GM11168 (cell line): ENCODE results near the gene PXT1.

Experiments
- in situ Hi-C: fragments of 300-500 bp; cut with MboI; formaldehyde crosslinking; loops from one replicate; pipeline ENCODE4 v1.12.0; 2022; ENCODE audit warnings: low sequenced_read_pairs; ENCODE audit not compliant: unreplicated experiment

PXT1 gene

DNA sequence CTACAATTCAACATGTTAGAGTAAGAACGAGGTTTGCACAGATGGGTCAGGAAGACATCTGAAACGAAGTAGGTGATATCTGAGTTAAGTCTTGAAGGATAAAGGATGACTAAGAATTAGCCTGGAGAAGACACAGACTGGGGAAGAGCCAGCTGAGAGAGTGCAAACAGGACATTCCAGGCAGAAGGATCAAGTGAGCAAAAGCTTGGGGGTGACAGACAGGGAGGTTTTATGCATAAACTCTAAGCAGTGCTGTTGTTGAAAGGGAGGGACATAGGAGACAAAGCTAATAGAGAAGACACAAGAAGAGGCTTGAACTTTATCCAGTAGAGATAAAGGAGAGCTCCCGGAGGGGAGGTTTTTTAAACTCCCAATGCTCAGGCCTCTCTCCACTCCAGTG lies 40.2 kb downstream of the PXT1 start:
- in situ Hi-C loops, result no loop called here

DNA sequence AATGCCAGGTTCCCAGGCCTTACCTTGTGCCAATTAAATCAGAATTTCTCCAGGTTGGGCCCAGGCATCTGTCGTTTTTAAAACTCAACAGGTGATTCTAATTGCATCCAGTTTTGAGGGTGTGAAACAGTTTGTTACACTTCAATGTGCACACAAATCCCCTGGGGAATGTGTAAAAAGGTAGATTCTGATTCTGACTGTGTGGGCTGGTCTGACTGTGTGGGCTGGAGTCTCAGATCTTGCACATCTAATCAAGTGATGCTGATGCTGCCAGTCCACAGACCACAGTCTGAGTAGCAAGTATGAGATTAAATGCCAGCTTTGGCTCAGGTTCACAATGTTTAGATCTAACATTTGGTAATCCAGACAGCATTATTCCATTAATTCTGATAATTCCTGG lies 42.7 kb downstream of the PXT1 start:
- in situ Hi-C loops, result no loop called here

DNA sequence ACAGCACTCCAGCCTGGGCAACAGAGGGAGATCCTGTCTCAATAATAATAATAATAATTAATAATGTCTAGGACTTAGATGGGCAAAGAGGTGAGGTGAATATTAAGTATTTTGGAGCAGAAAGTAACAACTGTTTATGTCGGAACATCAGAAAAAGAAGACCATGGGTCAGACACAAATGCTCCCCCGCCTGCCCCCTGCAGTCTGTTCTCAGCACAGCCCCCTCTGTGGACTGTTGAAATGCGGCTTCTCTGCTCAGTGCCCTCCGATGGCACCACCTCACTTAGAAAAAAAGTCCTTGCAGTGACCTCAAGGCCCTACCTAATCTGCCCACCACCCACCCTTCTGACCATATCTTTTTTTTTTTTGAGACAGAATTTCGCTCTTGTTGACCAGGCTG lies 50.0 kb downstream of the PXT1 start:
- in situ Hi-C loops, result no loop called here

DNA sequence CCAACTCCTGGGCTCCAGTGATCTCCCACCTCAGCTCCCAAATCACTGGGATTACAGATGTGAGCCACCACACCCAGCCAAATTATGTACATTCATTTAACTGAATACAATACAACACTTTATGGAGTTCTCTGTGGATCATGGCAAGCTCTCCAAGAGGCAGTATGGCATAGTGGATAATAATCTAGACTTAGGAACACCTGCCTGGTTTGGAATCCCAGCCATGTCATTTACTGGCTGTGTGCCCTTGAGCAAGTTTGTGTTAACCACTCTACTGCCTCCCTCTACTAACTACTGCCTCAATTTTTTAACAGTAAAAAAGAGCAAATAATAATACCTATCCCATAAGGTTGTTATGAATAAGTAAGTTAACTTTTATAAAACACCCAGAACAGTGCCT lies 53.3 kb downstream of the PXT1 start:
- in situ Hi-C loops, result no loop called here

DNA sequence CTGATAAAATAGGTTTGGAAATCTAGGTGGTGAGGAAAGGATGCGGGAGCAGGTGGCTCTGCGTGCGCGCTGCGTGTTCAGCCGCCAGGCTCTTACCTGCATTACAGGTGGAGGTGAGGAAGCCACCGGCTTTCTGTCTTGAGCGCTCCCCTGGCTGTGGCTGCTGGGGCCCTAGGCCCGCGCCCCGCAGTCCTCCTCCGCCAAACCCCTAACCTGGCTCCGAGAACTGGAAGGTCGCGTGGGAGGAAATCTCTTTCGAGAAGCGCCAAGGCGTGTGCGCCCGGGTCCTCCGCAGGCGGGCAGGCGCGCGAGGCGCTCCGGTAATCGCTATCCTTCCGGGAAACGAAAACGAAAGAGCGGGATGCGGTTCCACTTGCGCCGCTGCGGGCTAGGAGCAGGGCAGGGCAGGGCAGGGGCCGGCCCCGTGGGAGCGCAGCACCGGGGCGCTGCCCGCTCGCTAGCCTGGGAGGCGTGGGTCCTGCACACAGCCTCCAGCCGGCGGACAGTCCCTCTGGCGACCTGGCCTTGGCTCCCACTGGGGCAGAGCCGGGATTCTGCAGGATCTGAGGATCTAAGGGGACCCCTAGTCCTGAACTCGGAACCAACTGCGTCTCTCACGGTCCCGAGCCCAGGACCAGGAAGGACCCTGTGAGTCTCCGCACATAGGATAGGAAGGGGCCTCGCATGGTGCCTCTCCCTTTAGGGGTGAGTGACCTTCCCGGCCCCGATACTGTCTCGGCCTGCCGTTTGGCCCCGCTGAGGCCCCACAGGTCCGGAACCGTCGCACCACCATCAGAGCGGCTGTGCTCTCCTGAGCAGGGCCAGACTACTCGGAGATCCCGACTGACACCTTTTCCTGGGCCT lies 55.0 kb downstream of the PXT1 start, which contains the start of gene ETV7:
TSS of gene ETV7 (minus strand) at position 230 of the 864 bp plus-strand sequence. CDS start at position 102, 128 bp downstream.
- in situ Hi-C loops, result no loop called here

DNA sequence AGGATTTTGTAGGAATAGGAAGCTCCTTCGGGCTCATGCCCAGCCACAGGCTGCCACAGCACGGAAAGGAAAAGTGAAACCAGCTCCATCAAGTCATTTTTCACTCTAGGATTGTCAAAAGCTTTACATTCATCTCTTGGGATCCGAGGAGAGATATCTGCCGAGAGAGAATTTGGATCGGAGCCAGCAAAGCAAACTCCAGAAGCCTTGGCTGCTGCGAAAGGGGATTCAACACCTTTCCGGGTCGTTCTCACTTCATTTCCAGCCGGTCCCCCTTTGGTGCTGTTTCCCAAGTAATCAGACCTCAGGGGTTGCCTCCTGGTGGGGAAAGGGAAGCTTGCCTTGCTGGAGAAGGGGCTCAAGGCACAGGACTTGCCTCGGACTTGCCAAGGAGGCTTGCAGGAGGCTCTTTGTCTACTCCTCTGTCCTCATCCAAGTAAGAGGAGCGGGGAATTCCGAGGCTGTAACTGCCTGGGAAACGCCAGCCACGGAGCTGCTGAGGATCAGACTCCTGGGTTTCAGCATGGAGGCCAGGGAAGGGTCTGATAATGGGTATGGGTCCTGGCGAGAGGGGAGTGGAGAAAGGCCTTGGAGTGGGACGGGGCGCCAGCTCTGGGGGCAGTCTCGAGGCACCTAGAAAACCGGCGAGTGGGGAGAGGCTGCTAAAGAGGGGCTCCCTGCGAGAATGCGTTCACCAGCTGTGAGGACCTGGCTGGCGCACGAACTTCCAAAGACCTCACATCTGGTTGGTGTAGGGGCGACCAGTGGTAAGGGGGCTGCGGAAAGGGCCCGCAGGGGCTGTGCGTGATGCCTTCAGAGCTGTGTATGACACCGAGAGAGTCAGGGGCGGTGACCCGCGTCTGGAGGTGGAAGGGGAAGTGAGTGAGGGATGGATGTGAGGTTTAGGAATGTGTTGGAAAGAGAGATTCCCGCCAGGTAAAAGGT lies 55.9 kb downstream of the PXT1 start:
- in situ Hi-C loops, result no loop called here

DNA sequence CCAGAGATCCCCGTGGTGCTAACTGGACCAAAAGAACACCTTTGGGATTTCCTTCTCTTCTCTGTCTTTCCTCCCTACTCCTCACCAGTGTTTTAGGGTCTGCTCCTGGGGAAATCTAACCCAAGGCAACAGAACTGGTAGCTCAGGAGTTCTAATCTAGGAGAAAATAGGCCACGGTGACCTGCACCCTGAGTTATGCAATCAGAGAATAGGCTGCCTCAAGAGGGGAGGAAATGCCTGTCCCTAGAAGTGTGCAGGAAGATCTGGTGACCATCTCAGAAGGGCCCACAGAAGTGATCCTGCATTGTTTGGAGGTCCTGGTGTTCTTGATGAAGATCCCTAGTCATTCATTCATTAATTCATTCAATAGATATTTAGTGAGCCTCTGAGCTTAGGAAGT lies 58.6 kb downstream of the PXT1 start:
- in situ Hi-C loops, result loop anchor here (5.0 kb wide), 1 partner anchor 33 kb away; no protein-coding TSS in a partner anchor

DNA sequence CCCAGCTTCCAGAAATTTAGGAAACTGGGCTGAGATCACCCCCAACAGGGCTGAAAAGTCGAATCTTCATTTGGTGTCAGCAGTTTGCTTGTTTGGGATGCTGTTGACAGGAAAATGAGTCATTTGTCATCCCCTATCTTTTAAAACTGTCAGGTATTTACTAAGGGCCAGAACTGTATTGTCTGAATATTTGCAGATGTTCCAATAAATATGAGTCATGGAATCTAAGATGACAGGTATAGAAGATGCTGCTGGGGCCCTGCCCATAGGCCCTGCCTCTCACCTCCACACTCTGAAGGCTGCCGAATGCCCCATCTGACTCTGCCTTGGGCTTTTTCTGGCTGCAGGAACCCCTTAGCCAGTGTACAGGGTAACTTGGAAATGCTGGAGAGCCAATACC lies 59.0 kb downstream of the PXT1 start:
- in situ Hi-C loops, result loop anchor here (5.0 kb wide), 1 partner anchor 34 kb away; no protein-coding TSS in a partner anchor

DNA sequence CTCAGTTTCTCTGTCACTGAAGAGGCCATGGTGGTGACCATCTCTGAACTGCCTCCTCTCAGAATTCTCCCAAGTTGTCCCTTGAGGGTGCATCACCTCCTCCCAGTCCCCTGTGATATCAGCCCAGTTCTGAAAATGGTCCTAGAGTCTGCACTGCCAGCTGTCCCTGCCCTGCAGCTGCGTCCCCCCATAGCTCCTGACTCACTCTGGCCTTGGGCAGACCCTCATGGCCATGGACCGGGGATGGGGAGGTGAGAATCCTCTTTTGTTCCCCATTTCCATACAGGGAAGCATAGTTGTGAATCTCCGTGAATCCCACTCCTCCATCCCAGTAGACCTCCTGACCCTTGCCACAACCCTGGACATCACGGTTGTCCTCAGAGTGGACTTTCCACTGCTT lies 59.7 kb downstream of the PXT1 start:
- in situ Hi-C loops, result loop anchor here (5.0 kb wide), 1 partner anchor 34 kb away; no protein-coding TSS in a partner anchor

DNA sequence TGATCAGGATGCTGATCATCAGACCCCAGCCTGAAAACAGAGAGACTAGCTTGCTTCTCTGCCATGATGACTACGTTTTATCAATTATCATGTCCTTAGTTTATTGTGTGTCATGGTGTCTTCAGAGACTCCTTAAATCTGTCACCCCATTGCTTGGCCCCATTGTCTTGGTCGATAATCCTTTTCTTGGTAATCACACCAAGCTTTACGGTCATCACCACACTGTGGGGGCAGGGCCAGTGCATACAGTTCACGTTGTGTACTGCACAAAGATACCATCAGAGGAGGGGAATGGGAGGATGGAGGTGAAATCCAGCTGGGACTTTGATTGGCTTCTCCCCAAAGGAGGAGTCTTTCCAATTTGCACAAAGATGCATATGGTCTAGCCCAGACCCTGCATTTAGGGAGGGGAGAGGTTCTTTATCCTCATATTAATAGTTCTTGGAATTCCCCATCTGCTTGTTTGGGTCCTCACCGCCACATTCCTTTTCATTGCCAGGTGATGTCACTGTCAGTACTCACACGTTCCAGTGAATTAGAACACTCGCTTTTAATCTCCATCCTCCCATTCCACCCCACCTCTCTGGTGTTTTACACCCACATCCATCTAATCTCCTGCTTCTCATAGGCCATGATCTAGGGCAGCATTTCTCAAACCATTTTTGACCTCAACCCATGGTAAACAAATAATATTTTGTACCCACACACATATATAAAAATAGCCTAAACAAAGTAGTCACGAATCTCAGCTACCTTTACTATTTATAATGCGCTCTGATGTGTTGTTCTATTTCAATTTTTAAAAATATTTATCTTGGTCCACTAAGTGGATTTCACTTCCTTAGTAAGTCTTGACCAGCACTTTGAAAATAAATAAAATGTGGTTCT lies 60.9 kb downstream of the PXT1 start:
- in situ Hi-C loops, result loop anchor here (5.0 kb wide), 1 partner anchor 36 kb away; no protein-coding TSS in a partner anchor

DNA sequence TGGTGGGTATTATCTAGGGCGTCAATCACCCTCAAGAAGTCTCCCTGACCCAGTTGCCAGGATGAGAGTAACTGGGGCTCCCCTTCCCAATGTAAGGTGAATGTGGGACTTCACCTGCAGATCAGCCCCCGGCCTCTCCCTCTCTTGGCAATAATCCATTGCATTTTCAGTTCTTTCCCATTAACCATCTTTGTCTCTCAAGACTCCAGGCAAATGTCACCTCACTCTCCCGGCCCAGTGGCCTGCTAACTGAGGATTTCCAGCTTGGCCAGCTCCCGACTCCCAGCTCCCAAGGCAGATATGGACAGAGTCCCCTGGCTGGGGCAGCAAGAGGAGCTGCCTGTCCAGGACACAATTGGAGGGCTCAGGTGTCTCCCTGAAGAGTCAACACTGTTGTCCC lies 62.5 kb downstream of the PXT1 start:
- in situ Hi-C loops, result loop anchor here (5.0 kb wide), 1 partner anchor 37 kb away; no protein-coding TSS in a partner anchor

DNA sequence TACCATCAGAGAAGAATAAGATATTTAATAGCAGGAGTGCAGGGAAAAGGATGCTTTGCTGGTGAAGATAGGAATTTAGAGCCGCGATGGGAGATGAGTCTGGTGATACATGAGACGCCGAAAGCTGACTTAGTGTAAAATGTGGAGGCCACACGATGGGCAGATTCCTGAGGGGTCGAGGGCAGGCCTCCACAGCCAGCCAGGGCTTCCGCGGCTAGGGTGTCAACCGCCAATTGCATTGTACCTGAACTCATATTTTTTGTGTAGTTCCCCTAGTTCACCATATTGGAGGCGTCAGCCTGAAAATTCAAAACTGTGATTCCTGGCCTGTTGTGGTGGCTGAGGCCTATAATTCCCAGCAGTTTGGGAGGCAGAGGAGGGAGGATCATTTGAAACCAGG lies 63.7 kb downstream of the PXT1 start:
- in situ Hi-C loops, result no loop called here

DNA sequence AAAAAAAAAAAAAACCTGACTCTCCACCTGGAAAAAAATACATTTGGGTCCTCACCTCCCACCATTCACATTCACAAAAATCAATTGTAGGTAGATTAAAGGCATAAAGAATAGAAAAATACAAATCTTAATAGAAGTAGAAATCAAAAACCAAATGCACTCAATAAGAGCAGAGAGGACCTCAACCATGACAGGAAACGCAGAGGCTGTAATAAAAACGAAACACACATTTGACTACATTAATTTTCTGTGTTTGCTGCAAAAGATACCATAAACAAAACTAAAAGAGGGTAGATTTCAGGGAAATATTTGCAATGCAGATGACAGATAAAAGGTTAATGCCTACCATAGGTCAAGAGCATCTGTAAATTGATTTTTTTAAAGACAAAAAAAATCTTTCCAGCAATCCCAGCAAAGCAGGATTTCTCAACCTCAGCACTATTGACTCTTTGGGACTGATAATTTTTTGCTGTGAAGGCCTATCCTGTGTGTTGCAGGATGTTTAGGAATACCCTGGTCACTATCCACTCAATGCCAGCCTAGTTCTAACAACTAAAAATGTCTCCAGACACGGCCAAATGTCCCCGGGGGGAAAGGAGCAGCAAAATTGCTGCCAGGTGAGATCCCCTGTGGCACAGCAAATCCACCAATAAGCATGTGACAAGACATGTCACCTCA lies 64.3 kb downstream of the PXT1 start:
- in situ Hi-C loops, result no loop called here

DNA sequence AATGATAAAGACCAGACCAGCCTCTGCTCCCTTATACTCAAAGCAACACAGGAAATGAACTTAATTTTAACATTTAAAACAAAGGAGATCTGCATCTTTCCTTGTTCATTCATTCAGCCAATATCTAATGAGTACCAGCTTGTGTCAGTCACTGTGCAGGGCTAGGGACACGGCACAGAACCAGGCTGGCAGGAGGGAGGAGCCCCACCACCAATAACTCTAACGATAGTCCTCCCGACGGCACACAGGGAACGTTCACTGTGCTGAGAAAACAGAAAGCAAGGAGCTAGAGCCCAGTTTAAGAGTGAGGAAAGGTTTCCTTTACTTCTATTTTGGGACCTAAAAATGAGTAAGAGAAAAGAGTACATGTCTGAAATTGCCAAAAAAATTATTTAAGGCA lies 65.1 kb downstream of the PXT1 start:
- in situ Hi-C loops, result no loop called here

DNA sequence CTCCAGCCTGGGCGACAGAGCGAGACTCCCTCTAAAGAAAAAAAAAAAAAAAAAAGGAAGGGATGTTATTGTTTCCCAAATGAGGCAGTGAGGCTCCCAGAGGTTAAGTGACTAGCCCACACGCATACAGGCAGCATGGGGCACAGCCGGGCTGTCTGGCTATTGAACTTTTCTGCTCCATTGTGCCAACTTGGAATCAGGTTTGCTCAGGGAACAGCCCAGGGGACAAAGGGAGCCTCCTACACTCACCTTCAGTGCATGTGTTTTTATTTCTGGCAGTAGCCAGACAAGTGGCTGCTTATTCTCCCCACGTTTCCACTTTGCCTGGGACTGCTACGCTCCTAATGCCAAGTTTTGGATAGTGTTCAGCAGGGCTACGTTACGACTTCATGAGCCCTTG lies 65.9 kb downstream of the PXT1 start:
- in situ Hi-C loops, result no loop called here

DNA sequence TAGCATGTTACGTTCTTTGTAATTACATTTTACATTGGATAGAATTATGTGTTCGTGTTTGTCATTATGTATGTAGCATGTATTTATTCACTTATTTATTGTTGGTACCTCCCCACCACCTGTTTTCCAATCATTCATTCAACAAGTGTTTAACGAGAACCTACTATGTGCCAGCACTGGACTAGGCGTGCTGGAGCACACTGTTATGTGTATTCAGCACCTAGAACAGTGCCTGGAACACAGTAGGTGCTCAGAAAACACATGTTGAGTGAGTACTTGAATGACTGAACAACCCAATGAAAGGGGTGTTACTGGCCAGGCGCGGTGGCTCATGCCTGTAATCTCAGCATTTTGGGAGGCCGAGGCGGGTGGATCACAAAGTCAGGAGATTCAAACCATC lies 66.5 kb downstream of the PXT1 start:
- in situ Hi-C loops, result no loop called here

DNA sequence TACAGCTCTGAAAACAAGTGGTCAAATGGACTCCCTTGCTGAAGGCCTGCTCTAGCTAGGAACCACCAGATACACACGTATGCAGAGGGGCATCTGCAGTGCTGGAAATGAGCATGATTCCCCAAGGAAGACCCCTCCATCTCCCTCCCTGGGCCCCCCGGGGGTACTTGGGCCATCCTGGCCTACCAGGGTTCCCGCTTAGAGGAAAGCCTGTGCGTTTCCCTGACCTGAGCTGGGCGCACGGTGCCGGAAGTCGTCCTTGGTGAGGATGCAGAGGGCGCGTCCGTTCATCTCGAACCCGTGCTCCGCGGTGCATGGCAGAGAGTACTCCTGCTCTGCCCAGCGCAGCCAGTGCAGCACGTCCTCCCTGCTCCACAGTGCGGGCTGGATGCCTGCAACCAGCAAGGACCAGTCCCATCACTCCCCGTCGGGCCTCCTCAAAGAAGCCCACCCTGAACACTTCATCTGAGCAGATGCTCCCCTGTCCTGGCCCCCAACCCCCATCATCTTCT lies 67.0 kb downstream of the PXT1 start:
- in situ Hi-C loops, result no loop called here

DNA sequence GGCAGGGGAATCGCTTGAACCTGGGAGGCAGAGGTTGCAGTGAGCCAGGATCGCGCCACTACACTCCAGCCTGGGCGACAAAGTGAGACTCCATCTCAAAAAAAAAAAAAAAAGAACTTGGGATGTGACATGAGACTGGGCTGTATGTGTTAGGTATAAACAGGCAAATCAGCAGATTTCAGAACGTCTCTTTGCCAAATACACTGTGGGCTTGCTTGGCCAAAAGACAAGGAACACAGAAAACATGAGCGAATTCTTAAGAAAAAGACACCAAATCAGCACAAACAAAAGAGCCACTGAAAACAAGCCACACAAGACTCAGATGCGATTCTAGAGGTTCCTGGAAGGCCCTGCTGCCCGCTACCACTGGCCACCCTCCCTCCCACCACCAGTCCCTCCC lies 67.7 kb downstream of the PXT1 start:
- in situ Hi-C loops, result no loop called here

DNA sequence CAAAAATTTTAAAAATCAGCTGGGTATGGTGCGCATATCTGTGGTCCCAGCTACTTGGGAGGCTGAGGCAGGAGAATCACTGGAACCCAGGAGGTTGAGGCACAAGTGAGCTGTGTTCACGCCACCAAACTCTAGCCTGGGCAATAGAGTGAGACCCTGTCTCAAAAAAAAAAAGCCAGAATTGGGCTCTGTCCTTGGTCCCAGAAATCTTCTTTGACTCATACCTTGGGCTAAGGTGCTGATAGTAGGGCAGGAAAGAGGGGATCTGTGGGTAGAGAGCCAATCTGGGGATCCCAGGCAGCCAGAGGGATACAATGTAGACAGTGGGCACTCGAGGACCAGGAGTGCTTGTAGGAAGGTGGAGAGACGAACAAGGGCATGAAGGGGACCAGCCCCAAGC lies 68.5 kb downstream of the PXT1 start:
- in situ Hi-C loops, result no loop called here
